ENCODE results near the gene EPHB1.

DNA sequence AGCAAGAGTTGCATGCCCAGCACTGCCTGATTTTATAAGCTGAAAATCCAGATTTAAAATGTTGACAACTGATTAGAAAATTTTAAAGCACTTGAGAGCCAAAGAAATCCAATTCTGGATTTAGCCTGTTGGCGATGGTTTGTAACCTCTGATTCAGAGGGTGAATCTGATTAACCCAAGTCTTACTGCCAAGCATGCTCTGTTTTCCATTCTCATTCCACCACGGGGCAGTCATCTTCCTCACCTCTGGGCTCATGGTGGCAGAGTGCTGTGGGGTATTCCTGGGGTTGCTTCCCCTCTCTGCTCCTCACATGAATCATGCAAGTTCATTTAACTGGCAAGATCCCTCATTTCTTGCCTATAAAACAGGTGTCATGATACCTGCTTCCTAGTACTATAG is 342.2 kb downstream of the EPHB1 start:
- TF ChIP-seq POLR2A (IDR thresholded peaks at IDR 0.05), result no peak
- TF ChIP-seq, protein P1, sequence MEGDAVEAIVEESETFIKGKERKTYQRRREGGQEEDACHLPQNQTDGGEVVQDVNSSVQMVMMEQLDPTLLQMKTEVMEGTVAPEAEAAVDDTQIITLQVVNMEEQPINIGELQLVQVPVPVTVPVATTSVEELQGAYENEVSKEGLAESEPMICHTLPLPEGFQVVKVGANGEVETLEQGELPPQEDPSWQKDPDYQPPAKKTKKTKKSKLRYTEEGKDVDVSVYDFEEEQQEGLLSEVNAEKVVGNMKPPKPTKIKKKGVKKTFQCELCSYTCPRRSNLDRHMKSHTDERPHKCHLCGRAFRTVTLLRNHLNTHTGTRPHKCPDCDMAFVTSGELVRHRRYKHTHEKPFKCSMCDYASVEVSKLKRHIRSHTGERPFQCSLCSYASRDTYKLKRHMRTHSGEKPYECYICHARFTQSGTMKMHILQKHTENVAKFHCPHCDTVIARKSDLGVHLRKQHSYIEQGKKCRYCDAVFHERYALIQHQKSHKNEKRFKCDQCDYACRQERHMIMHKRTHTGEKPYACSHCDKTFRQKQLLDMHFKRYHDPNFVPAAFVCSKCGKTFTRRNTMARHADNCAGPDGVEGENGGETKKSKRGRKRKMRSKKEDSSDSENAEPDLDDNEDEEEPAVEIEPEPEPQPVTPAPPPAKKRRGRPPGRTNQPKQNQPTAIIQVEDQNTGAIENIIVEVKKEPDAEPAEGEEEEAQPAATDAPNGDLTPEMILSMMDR (IDR thresholded peaks at IDR 0.05 in 4 of 5, conservative IDR thresholded peaks at IDR 0.05 in 1 of 5), result no peak
